Motor neuron (in vitro differentiated cells): Measurements from ENCODE around the gene SYNE1. TPM values are rescaled to one million over a fixed set of nuclear protein-coding genes. Genes with fewer than 3 reads are reported as not detected.
A peak's percentile ranks its signal among the peaks of the same experiment; 100 is the strongest.
"Not testable (repeated sequence)": the region's sequence is repeated elsewhere in the genome, so short reads cannot be mapped to it uniquely, and the experiment has no call there.

Experiments
- ATAC-seq, 8 experiments: fragments of 200-7000 bp; cut with Tn5 transposase; replicated peaks in 6 of 8; 2 replicates each; pipeline ENCODE4 v1.8.0; 2021; ENCODE audit warnings: mild to moderate bottlenecking in 8 of 8, moderate library complexity in 8 of 8
- H3K27ac ChIP-seq, 2 donors: fragments of 250-450 bp; sonication (Bioruptor Pico); 2 replicates each; pipeline ENCODE4 v1.9.0; 2021; ENCODE audit warnings: antibody characterized with exemption in 2 of 2, mild to moderate bottlenecking in 2 of 2, moderate library complexity in 1 of 2
- H3K4me1 ChIP-seq, 2 donors: fragments of 250-450 bp; sonication (Bioruptor Pico); replicated peaks in 1 of 2; 2 replicates each; pipeline ENCODE4 v1.6.1; 2021; ENCODE audit warnings: antibody characterized with exemption in 2 of 2, mild to moderate bottlenecking in 2 of 2, moderate library complexity in 1 of 2
- H3K4me3 ChIP-seq, 5 donors: fragments of 250-450 bp; sonication (Bioruptor Pico); 2 replicates each; pipeline ENCODE4 v1.9.0; 2021; ENCODE audit warnings: antibody characterized with exemption in 5 of 5, mild to moderate bottlenecking in 5 of 5, moderate library complexity in 4 of 5
- WGBS, 10 experiments: fragments of 450-650 bp; shearing (Covaris generic); methylation state at CpG; one replicate each; pipeline ENCODE4 v1.0.0; 2022; 5-methylcytosine and 5-hydroxymethylcytosine counted together
- in situ Hi-C, 9 experiments: fragments of 400-800 bp; cut with MboI; loops; one replicate each; pipeline ENCODE4 v1.15.0; 2021; ENCODE audit warnings: low sequenced_read_pairs in 9 of 9, low pct_unique_long_range_greater_than_20kb in 2 of 9; ENCODE audit not compliant: unreplicated experiment in 9 of 9
- total RNA-seq, 8 experiments: library from RNA; unstranded; fragments of 300-600 nt; gene quantifications; 2 replicates each; pipeline versions ENCODE4 v1.2.3 to v1.2.4, GENCODE V29; 2022

Gene SYNE1
- total RNA-seq, 8 experiments from 2014 or later = 13.2 to 160 (median 45.7) TPM

DNA sequence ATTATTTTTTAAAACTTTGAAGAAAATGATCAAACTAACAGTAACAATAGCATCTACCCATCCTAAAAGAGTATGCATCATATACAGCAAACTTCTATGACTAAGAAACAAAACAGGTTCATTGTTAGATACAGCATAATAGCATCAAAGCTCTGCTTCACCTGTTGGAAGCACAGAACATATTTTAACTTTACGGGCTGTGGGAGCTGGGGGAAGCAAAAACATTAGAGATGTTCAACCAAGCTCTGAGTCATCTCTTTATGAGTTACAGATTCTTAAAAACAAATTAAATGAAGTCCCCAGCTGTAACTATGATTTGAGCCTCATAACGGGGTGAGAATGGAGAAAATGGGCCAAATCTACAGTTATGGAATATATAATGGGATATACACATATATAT lies 63.4 kb downstream of the SYNE1 start:
- H3K4me3 ChIP-seq = no peak overlapping the region
- 23 to 100% (median 56%) methylated on average over 1 to 2 of the region's 2 CpGs; no CpG with 5 or more reads in 4 of the 10 experiments for WGBS, 10 experiments
- in situ Hi-C loops = no loop called here
- no peak overlapping the region for H3K27ac ChIP-seq
- no peaks in the 10 kb centered on the region for H3K4me1 ChIP-seq
- no peak for ATAC-seq

DNA sequence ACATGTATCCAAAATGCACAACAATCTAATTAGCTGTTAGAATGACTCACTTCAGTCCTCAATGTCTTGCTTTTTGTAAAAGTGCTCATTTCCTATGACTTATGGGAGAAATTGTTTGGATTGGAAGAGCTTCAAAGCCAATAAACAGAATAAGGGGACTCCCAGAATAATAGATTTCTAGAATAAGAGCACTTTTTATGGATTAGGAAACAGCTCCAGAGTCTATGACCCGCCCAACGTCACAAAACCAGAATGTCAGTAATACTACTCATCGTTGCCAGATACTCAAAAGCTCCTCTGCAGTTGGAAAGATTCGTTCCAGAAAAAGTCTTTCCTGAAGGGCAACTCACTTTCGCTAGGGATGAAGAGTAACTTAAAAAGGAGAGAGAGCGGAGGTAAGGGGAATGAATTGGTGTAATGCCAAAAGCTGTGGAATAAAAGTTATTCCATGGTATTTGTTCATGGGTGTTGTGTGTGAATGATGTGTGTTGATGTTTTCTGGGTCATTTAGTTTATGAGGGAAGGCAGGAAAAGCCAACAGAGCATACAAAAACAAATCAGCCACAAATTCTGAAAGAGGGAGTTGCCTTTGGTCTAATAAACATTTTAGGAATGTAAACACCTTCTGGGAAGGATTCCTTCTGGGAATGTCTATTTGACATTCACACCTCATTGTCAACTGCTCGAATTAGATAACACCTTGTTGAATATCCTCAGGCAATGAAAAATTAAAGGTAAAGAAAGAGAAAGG lies 64.6 kb downstream of the SYNE1 start:
- Histone ChIP-seq H3K4me1 (no peaks in the 10 kb centered on the region), H3K4me3 (no peak overlapping the region), H3K27ac (no peak overlapping the region)
- peak in 2 of 8 experiments; percentile 47 to 53 for ATAC-seq
- in situ Hi-C loops = no loop called here
- 11 to 88% (median 66%) methylated on average over 4 to 7 of the region's 7 CpGs for WGBS, 10 experiments

DNA sequence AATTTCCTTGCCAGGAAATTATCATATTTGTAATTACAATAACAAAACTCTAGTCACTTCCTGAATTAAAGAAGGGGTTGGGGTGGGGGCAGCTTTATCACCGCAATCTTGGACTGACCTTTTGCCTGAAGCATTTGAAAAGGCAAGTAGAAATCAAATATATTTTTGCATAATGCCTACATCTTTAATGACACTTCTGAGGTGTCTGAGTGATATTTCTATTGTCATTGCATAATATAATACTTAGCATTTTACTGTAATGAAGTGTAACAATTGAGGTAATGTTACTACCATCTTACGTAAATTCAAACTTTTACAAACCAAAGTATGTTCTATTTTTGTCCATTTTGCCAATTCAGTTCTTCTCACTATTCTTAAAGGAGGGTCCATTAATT lies 65.2 kb downstream of the SYNE1 start:
- in situ Hi-C loops = no loop called here
- no peaks in the 10 kb centered on the region for H3K4me1 ChIP-seq
- H3K4me3 ChIP-seq = no peak overlapping the region
- no peak overlapping the region for H3K27ac ChIP-seq
- peak in 1 of 8 experiments; percentile 36 for ATAC-seq
- WGBS, 10 experiments = 0 to 100% (median 83%) methylated on average over 1 to 2 of the region's 2 CpGs; no CpG with 5 or more reads in 1 of the 10 experiments

DNA sequence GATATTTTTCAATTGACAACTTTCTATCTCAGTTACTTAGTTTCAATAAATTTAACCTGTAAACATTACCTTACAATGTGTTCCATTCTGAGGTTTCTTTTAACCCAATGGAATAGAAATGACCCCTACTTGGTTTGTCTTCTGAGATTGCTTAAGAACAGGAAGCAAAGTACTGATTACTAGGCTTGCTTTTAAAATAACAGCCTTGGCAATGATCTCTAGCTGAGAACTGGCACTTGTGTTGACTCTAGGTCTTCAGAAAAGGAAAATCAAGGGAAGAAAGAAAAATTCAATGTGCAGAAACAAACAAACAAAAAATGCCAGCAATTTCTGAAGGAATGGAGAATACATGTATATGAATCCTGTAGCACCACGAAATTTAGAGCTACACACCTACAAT lies 66.1 kb downstream of the SYNE1 start:
- H3K27ac ChIP-seq = no peak overlapping the region
- no peak for ATAC-seq
- H3K4me1 ChIP-seq = no peaks in the 10 kb centered on the region
- in situ Hi-C loops = no loop called here
- 0 to 73% (median 45%) methylated on average over 1 of the region's 1 CpG; no CpG with 5 or more reads in 4 of the 10 experiments for WGBS, 10 experiments
- no peak overlapping the region for H3K4me3 ChIP-seq

DNA sequence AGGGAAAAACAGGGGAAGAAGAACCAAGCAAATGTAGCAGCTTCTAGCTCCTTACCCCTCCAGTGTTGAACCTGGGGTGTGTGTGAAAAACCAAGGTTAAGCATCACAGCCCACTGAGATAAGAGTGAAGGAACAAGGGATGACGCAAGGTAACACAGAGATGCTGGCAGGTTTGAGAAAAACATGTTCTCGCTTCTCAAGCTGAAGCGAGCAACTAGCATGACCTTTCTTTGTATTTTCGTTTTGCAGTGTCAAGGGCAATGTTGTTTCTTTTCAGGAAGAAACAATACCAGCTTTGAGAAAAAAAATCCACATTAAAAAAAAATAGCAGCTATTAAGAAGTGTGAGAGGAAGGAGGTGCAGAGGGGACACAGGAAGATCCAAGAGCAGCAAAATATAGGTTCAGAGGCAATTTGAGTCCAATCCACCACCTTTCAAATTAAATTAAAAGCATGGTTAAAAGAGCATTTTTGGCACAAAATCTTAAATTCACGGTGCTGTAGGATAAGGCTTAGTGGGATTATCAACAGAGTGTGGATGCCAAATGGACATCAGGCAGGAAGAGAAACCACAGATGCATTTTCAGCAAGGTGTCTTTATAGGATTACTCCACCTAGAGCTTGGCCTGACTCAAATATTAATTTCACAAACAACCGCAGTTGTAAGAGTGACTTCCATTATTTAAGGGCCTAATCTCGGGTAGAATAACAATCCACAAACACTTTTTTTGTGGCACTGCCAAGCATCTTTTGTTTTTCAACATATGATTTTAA lies 70.9 kb downstream of the SYNE1 start:
- no peak overlapping the region for H3K27ac ChIP-seq

DNA sequence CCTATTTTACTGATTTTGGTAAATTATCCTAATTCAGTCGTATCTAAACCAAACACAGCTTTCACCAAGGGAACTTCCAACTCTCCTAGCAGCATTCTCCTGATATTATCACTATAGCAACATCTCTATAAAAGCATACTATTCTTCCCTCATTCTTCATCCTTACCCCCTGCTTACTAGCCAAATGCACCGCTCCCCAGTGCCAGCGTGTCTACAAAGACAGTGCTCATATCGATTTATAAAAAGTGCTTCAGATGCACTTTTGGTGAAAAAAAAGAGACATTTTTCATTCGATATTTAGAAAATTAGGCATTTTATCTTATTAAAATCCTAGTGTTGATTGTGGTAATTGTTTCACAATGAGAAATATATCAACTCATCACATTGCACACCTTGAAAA lies 74.0 kb downstream of the SYNE1 start:
- no peak for ATAC-seq
- in situ Hi-C loops = no loop called here
- Histone ChIP-seq H3K27ac (no peak overlapping the region), H3K4me3 (no peak overlapping the region), H3K4me1 (no peaks in the 10 kb centered on the region)
- WGBS, 10 experiments = 57 to 84% (median 73%) methylated on average over 1 to 5 of the region's 5 CpGs

More for the DNA sequence above, 70.9 kb downstream of the SYNE1 start:
- no peaks in the 10 kb centered on the region for H3K4me1 ChIP-seq
- in situ Hi-C loops = no loop called here
- WGBS, 10 experiments = 0 to 67% (median 56%) methylated on average over 1 to 7 of the region's 7 CpGs; no CpG with 5 or more reads in 1 of the 10 experiments
- H3K4me3 ChIP-seq = no peak overlapping the region
- no peak for ATAC-seq

DNA sequence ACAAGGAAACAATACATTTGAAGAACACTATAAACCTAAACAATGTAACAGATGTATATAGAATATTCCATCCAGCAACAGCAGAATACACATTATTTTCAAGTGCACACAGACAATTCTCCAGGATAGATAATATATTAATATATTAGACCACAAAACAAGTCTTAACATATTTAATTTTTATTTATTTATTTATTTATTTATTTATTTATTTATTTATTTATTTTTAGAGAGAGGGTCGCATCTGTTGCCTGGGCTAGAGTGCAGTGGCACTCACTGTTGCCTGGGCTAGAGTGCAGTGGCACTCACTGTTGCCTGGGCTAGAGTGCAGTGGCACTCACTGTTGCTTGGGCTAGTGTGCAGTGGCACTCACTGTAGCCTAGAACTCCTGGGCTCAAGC lies 78.4 kb downstream of the SYNE1 start:
- not testable (repeated sequence) for H3K4me1 ChIP-seq, H3K4me3 ChIP-seq, H3K27ac ChIP-seq, ATAC-seq
- in situ Hi-C loops = loop anchor here in 1 of 9 experiments (10.0 kb wide), 1 partner anchor 86 kb away; no protein-coding TSS in a partner anchor
- 80 to 100% (median 83%) methylated on average over 1 of the region's 1 CpG; no CpG with 5 or more reads in 5 of the 10 experiments for WGBS, 10 experiments

DNA sequence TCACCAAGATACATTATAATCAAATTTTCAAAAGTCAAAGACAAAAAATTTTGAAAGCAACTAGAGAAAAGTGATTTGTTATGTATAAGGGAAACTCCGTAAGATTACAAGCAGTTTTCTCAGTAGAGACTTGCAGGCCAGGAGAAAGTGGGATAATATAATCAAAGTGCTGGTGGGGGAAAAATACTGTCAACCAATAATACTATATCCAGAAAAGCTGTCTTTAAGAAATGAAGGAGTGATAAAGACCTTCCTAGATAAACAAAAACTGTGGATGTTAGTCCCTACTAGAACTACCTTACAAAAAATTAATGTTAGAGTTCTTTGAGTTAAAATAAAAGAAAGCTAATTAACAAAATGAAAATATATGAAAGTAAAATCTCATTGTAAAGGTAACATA lies 79.7 kb downstream of the SYNE1 start:
- Histone ChIP-seq H3K4me3 (no peak overlapping the region), H3K4me1 (no peaks in the 10 kb centered on the region), H3K27ac (no peak overlapping the region)
- ATAC-seq = no peak
- 65 to 100% (median 89%) methylated on average over 1 of the region's 1 CpG for WGBS, 10 experiments
- in situ Hi-C loops = loop anchor here in 1 of 9 experiments (10.0 kb wide), 1 partner anchor 87 kb away; no protein-coding TSS in a partner anchor

DNA sequence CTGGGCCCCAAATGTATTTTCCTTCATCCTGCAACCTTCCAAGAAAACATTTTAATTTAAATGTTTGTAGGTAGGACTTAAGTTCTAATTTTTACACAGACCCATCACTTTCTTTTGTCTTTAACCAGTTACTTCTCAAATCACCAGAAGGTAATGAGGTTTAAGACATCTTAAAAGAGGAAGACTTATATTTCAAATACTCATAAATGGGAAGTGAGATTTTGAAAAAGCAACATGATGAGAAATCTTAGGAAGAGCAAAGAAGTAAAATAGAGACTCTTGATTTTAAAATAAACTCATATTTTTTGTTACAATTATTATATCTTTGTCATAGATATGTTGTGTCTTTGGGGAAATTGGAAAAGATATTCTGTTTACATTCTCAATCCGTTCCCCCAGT lies 82.3 kb downstream of the SYNE1 start:
- H3K4me1 ChIP-seq = no peaks in the 10 kb centered on the region
- 43 to 100% (median 100%) methylated on average over 1 of the region's 1 CpG for WGBS, 10 experiments
- no peak overlapping the region for H3K27ac ChIP-seq
- in situ Hi-C loops = loop anchor here in 1 of 9 experiments (10.0 kb wide), 1 partner anchor 90 kb away; no protein-coding TSS in a partner anchor
- ATAC-seq = no peak
- H3K4me3 ChIP-seq = no peak overlapping the region

DNA sequence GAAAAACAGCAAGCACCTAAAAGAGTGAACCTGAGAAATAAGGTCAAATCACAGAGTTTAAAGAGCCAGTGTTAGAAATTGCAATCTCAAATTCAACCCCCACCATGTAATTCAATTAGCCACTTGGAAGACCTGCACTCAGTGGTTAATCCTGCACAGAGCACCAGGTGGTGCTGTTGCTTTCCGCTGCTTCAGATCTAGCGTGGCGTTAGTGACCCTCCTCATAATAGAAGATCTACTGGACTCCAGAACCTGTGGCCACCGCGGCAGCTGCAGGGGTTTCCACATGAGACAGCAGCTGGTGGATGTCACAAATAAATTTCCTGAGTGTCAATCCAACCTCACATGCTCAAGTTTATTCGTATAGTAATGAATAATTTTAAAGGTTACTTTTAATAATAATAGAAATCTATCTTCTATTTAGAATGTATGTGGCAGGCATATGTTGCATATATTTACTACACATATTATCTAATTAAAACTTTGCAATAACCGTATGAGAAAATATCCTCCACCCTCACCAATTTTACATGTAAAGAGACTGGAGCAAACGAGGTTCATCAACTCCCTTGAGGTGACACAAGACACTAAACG lies 84.4 kb downstream of the SYNE1 start:
- Histone ChIP-seq H3K4me3 (no peak overlapping the region), H3K27ac (no peak overlapping the region), H3K4me1 (no peaks in the 10 kb centered on the region)
- WGBS, 10 experiments = 20 to 93% (median 44%) methylated on average over 1 to 9 of the region's 9 CpGs
- in situ Hi-C loops = loop anchor here in 1 of 9 experiments (10.0 kb wide), 1 partner anchor 92 kb away; no protein-coding TSS in a partner anchor
- peak in 6 of 8 experiments; percentile 38 to 97 (median 81) for ATAC-seq

DNA sequence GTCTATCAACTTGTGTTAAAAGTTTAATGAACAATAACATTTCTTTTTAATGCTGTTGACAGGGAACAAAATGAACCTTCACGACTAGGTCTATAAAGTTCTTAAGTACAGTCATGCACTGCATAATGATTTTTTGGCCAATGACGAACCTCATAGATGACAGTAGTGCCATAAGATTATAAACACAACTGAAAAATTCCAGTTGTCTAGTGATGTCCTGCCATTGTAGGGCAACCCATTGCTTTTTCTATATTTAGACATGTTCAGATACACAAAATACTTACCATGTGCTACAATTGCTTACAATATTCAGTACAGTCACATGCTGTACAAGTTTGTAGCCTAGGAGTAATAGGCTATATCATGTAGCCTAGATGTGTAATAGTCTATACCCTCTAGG lies 93.6 kb downstream of the SYNE1 start:
- Histone ChIP-seq H3K4me3 (no peak overlapping the region), H3K4me1 (no peaks in the 10 kb centered on the region), H3K27ac (no peak overlapping the region)
- WGBS, 10 experiments = 17 to 89% (median 75%) methylated on average over 1 to 2 of the region's 2 CpGs; no CpG with 5 or more reads in 1 of the 10 experiments
- in situ Hi-C loops = no loop called here
- no peak for ATAC-seq

DNA sequence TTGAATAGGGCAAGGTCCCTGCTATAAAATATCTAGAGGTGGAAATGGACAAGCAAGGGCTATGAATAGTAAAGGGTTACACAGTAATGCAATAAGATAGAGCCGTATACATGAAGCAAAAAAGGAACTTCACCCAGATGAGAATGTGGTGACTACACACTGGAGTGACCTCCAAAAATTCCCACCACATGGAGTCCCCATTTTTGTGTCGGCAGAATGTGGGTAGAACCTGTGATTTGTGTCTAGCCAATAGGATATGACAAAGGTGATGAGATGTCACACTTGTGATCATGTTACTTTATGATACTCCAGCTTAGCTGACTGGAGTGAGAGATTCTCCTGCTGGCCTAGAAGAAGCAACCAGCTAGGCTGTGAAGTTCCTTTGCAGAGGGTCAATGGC lies 96.8 kb downstream of the SYNE1 start:
- in situ Hi-C loops = no loop called here

DNA sequence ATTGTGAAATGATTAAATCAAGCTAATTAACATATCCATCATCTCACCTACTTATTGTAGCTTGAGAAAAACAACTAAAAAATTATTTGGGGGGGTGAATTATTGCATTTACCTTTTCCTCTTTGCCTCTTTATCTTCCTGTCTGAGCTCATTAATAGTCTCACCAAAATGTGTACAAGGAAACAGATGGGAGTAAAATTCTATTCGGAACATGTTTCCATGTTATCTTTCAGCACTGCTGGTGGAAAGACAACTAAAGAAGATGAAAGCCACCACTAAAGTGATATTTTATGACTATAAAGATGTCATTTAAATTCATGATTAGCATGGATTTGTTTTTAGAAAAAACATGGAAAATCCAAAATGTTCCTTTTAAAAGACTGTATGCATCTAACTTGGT lies 102.6 kb downstream of the SYNE1 start:
- no peak overlapping the region for H3K27ac ChIP-seq
- no peak for ATAC-seq
- in situ Hi-C loops = no loop called here
- 0 to 100% (median 90%) methylated on average over 1 of the region's 1 CpG; no CpG with 5 or more reads in 2 of the 10 experiments for WGBS, 10 experiments
- no peak overlapping the region for H3K4me3 ChIP-seq
- H3K4me1 ChIP-seq = peaks cover 0 to 7% of the 10 kb centered on the region in 2 donors

More for the DNA sequence above, 96.8 kb downstream of the SYNE1 start:
- WGBS, 10 experiments = 13 to 100% (median 86%) methylated on average over 1 to 2 of the region's 2 CpGs; no CpG with 5 or more reads in 3 of the 10 experiments
- Histone ChIP-seq H3K4me3 (no peak overlapping the region), H3K4me1 (no peaks in the 10 kb centered on the region), H3K27ac (no peak overlapping the region)
- no peak for ATAC-seq
